ENCODE results near the gene SUSD3.

SUSD3 gene

GRCh38 chr9:93053781-93054331 is 4.6 kb upstream of the SUSD3 start:
- no peak for DNase-seq

GRCh38 chr9:93054758-93055704 is 3.5 kb upstream of the SUSD3 start:
- no peak for DNase-seq

GRCh38 chr9:93057042-93057702 is 1.3 kb upstream of the SUSD3 start:
- DNase-seq = no peak

- no peak for DNase-seq
These were observed 672 bp upstream of the SUSD3 start for GRCh38 chr9:93057703-93058354.

GRCh38 chr9:93059011-93059714 is 662 bp downstream of the SUSD3 start:
- no peak for DNase-seq

- no peak for DNase-seq
These were observed 1.4 kb downstream of the SUSD3 start for GRCh38 chr9:93059715-93060578.

GRCh38 chr9:93060746-93061259 is 2.3 kb downstream of the SUSD3 start:
- DNase-seq = no peak

- DNase-seq = no peak
These were observed 2.8 kb downstream of the SUSD3 start for GRCh38 chr9:93061260-93061751.

GRCh38 chr9:93061791-93062763 is 3.6 kb downstream of the SUSD3 start:
- no peak for DNase-seq

- DNase-seq = no peak
These were observed 6.1 kb downstream of the SUSD3 start for GRCh38 chr9:93064392-93065134.

GRCh38 chr9:93065135-93065720 is 6.7 kb downstream of the SUSD3 start:
- no peak for DNase-seq

GRCh38 chr9:93066978-93067603 is 8.6 kb downstream of the SUSD3 start:
- no peak for DNase-seq

GRCh38 chr9:93068956-93069355 is 10.5 kb downstream of the SUSD3 start:
- no peak for DNase-seq

GRCh38 chr9:93071464-93071863 is 13.0 kb downstream of the SUSD3 start:
- DNase-seq = no peak

- no peak for DNase-seq
These were observed 13.9 kb downstream of the SUSD3 start for GRCh38 chr9:93072383-93072795.

- DNase-seq = peak; percentile 9
These were observed 17.7 kb downstream of the SUSD3 start for GRCh38 chr9:93076101-93076791.

GRCh38 chr9:93076792-93077128 is 18.3 kb downstream of the SUSD3 start:
- DNase-seq = no peak

- no peak for DNase-seq
These were observed 18.9 kb downstream of the SUSD3 start for GRCh38 chr9:93077367-93077766.

Data from right hindlimb (tissue), 1 donor.